Measurements from ENCODE around the gene WDR27. TPM values are rescaled to one million over a fixed set of nuclear protein-coding genes. Genes with fewer than 3 reads are reported as not detected.

Gene WDR27
- 10 to 100 TPM; 48.8 to 49.6 TPM for total RNA-seq

- intact Hi-C loops (cut with micrococcal nuclease): loop anchor here (2.0 kb wide), 2 partner anchors 21 to 49 kb away; partner anchors contain the start of genes DYNLT2 and ERMARD
- POLR2A ChIA-PET: interaction anchor here (0.9 to 6.3 kb wide), 14 partner anchors 8 to 881 kb away, joined by 3 to 95 read pairs (median 4); partner anchors contain the start of genes DYNLT2, ERMARD and PHF10
- peaks cover 49% of the 10 kb centered on the region for H3K4me1 Mint-ChIP-seq (ENCODE audit: low read depth)
These were observed at the start of gene WDR27, which contains the start of gene C6orf120 for GRCh38 chr6:169701954-169702839. Gene WDR27 (minus strand): TSS chr6:169702029. CDS start chr6:169689005, 13,024 bp downstream. Gene C6orf120 (plus strand): TSS chr6:169702126. CDS start chr6:169702460, 334 bp downstream.

GRCh38 chr6:169746556-169746955 is 44.7 kb upstream of the WDR27 start:
- H3K36me3 Mint-ChIP-seq (ENCODE audit: low read depth): peaks cover 25% of the 10 kb centered on the region
- ATAC-seq (no peak), DNase-seq (no peak)
- H3K4me3 Mint-ChIP-seq: no peak overlapping the region
- no peaks in the 10 kb centered on the region for H3K27me3 Mint-ChIP-seq
- ChIA-PET CTCF (no interaction called here), POLR2A (no interaction called here)
- H3K9me3 Mint-ChIP-seq: peaks cover 8% of the 10 kb centered on the region
- H3K27ac Mint-ChIP-seq: no peak overlapping the region
- TF ChIP-seq CTCF (IDR thresholded peaks at IDR 0.05): no peak
- intact Hi-C loops (cut with micrococcal nuclease): no loop called here
- H3K4me1 Mint-ChIP-seq (ENCODE audit: low read depth): peaks cover 12% of the 10 kb centered on the region

More at GRCh38 chr6:169701954-169702839, at the start of gene WDR27, which contains the start of gene C6orf120:
- ATAC-seq (peak; percentile 93), DNase-seq (peak; percentile 98)
- TF ChIP-seq CTCF (IDR thresholded peaks at IDR 0.05): no peak
- CTCF ChIA-PET: interaction anchor here (1.0 to 4.1 kb wide), 5 partner anchors 8 to 87 kb away, joined by 3 to 17 read pairs (median 5); no protein-coding TSS in a partner anchor
- H3K9me3 Mint-ChIP-seq: no peaks in the 10 kb centered on the region
- H3K4me3 Mint-ChIP-seq: peak within 1 kb of the TSS; percentile 93
- H3K27ac Mint-ChIP-seq: peak within 1 kb of the TSS; percentile 93
- peaks cover 46% of the 10 kb centered on the region for H3K36me3 Mint-ChIP-seq (ENCODE audit: low read depth)
- H3K27me3 Mint-ChIP-seq: no peaks in the 10 kb centered on the region

- H3K27me3 Mint-ChIP-seq: no peaks in the 10 kb centered on the region
- H3K4me3 Mint-ChIP-seq: no peak overlapping the region
- intact Hi-C loops (cut with micrococcal nuclease): no loop called here
- peaks cover 18% of the 10 kb centered on the region for H3K36me3 Mint-ChIP-seq (ENCODE audit: low read depth)
- peaks cover 8% of the 10 kb centered on the region for H3K9me3 Mint-ChIP-seq
- H3K4me1 Mint-ChIP-seq (ENCODE audit: low read depth): peaks cover 12% of the 10 kb centered on the region
- no peak overlapping the region for H3K27ac Mint-ChIP-seq
- POLR2A ChIA-PET: no interaction called here
- no peak for TF ChIP-seq CTCF (IDR thresholded peaks at IDR 0.05)
- CTCF ChIA-PET: interaction anchor here (1.0 kb wide), 1 partner anchor 44 kb away, joined by 3 read pairs; no protein-coding TSS in a partner anchor
- no peak for DNase-seq
- no peak for ATAC-seq
These were observed 43.6 kb upstream of the WDR27 start for GRCh38 chr6:169745405-169745804.

- H3K4me3 Mint-ChIP-seq: no peak overlapping the region
- peaks cover 4% of the 10 kb centered on the region for H3K9me3 Mint-ChIP-seq
- TF ChIP-seq CTCF (IDR thresholded peaks at IDR 0.05): no peak
- intact Hi-C loops (cut with micrococcal nuclease): no loop called here
- H3K36me3 Mint-ChIP-seq (ENCODE audit: low read depth): no peaks in the 10 kb centered on the region
- no peaks in the 10 kb centered on the region for H3K27me3 Mint-ChIP-seq
- peaks cover 8% of the 10 kb centered on the region for H3K4me1 Mint-ChIP-seq (ENCODE audit: low read depth)
- no peak overlapping the region for H3K27ac Mint-ChIP-seq
- ChIA-PET CTCF (no interaction called here), POLR2A (interaction anchor here (0.9 kb wide), 1 partner anchor 10 kb away, joined by 4 read pairs; the partner anchor contains the start of genes DYNLT2 and ERMARD)
- ATAC-seq (no peak), DNase-seq (no peak)
These were observed 39.5 kb upstream of the WDR27 start for GRCh38 chr6:169741344-169741743.
